K562 (cell line): ENCODE measurements around the gene PUSL1.

Source experiments
- CBX3 ChIP-seq, 2 experiments: IDR thresholded peaks; 1 replicate in 1 of 2; 2 replicates in 1 of 2; pipeline ENCODE4 v1.6.1; 2012; ENCODE audit warnings: inconsistent platforms in 2 of 2, low read length in 2 of 2, borderline replicate concordance in 1 of 2, control low read depth in 1 of 2
- CTCF ChIP-seq, 3 experiments: IDR thresholded peaks in 2 of 3; conservative IDR thresholded peaks in 1 of 3; 2 replicates each; pipeline ENCODE4 v1.5.1; 2011 to 2012; ENCODE audit warnings: low read length in 3 of 3, mild to moderate bottlenecking in 3 of 3, control low read depth in 2 of 3, improper control_type of control experiment in 1 of 3, inconsistent platforms in 1 of 3, low read depth in 1 of 3, mixed read lengths in 1 of 3, moderate library complexity in 1 of 3; ENCODE audit not compliant: insufficient read depth in 2 of 3
- FOS ChIP-seq: IDR thresholded peaks from 3 replicates; pipeline ENCODE4 v1.6.1; 2011; ENCODE audit not compliant: insufficient read length; ENCODE audit errors: extremely low read depth
- HNRNPLL ChIP-seq: fragments of 200-400 bp; formaldehyde crosslinking; IDR thresholded peaks from 2 replicates; pipeline ENCODE4 v1.6.1; 2017; ENCODE audit warnings: low read length, low read depth, mild to moderate bottlenecking; ENCODE audit not compliant: poor library complexity, severe bottlenecking
- MAX ChIP-seq: sonication (generic); formaldehyde crosslinking; IDR thresholded peaks from 2 replicates; pipeline ENCODE4 v1.9.0; 2022; ENCODE audit warnings: mild to moderate bottlenecking, missing genetic modification reagents
- MEF2D ChIP-seq: conservative IDR thresholded peaks from 2 replicates; pipeline ENCODE4 v1.6.1; 2016; ENCODE audit warnings: low read depth, missing genetic modification characterization, missing compliant biosample characterization
- SMARCC2 ChIP-seq: fragments of 450-650 bp; IDR thresholded peaks from 2 replicates; pipeline ENCODE4 v1.6.1; 2017; ENCODE audit warnings: antibody characterized with exemption, moderate library complexity, mild to moderate bottlenecking, low read depth
- TOE1 ChIP-seq, 2 experiments: fragments of 450-650 bp in 1 of 2; sonication (generic) in 1 of 2; formaldehyde crosslinking in 1 of 2; IDR thresholded peaks; 2 replicates each; pipeline versions ENCODE4 v1.7.1 to v1.8.0; 2016 to 2022; ENCODE audit warnings: borderline replicate concordance in 2 of 2, mild to moderate bottlenecking in 2 of 2, antibody characterized with exemption in 1 of 2, inconsistent platforms in 1 of 2, low read depth in 1 of 2, missing genetic modification reagents in 1 of 2, moderate library complexity in 1 of 2

- TF ChIP-seq FOS (no peak), HNRNPLL (no peak), CBX3 (IDR thresholded peaks at IDR 0.05; ENCODE audit: borderline replicate concordance in 1 of 2, low read length in 2 of 2) (no peak), TOE1 (IDR thresholded peaks at IDR 0.05; ENCODE audit: borderline replicate concordance) (no peak), TOE1 (CRISPR knock-in tag; IDR thresholded peaks at IDR 0.05; ENCODE audit: borderline replicate concordance, low read depth) (no peak), SMARCC2 (no peak), CTCF (IDR thresholded peaks at IDR 0.05 in 2 of 3, conservative IDR thresholded peaks at IDR 0.05 in 1 of 3; ENCODE audit: insufficient read depth in 2 of 3, low read depth in 1 of 3, low read length in 3 of 3) (peak; percentile 14 to 41 (median 19); a peak in 2 of 6 replicates), MEF2D (no peak), MAX (no peak)
These were observed 24.6 kb upstream of the PUSL1 start for GRCh38 chr1:1283821-1284220.
